IPS-15b (cell line): ENCODE results near the gene STK26.

Source experiments
- H3K27me3 ChIP-seq: one replicate; pipeline ENCODE4 v1.6.1; 2013; ENCODE audit warnings: low read length; ENCODE audit not compliant: control insufficient read depth, insufficient read depth
- H3K36me3 ChIP-seq: one replicate; pipeline ENCODE4 v1.6.1; 2013; ENCODE audit warnings: low read length; ENCODE audit not compliant: control insufficient read depth, insufficient read depth
- H3K4me1 ChIP-seq: one replicate; pipeline ENCODE4 v1.6.1; 2013; ENCODE audit warnings: mild to moderate bottlenecking, low read length; ENCODE audit not compliant: control insufficient read depth, insufficient read depth
- H3K4me3 ChIP-seq: one replicate; pipeline ENCODE4 v1.5.1; 2013; ENCODE audit warnings: low read depth, low read length
- H3K9ac ChIP-seq: one replicate; pipeline ENCODE4 v1.6.1; 2013; ENCODE audit warnings: low read depth, mild to moderate bottlenecking, low read length
- H3K9me3 ChIP-seq: one replicate; pipeline ENCODE4 v1.6.1; 2013; ENCODE audit warnings: mild to moderate bottlenecking, low read length; ENCODE audit not compliant: control insufficient read depth, insufficient read depth

Gene STK26

GRCh38 chrX:132016628-132017430 is 6.3 kb upstream of the STK26 start:
- Histone ChIP-seq H3K27me3 (peaks cover 11% of the 10 kb centered on the region), H3K4me1 (no peaks in the 10 kb centered on the region), H3K9ac (no peak overlapping the region), H3K4me3 (no peak overlapping the region), H3K9me3 (no peaks in the 10 kb centered on the region), H3K36me3 (no peaks in the 10 kb centered on the region)

DNA sequence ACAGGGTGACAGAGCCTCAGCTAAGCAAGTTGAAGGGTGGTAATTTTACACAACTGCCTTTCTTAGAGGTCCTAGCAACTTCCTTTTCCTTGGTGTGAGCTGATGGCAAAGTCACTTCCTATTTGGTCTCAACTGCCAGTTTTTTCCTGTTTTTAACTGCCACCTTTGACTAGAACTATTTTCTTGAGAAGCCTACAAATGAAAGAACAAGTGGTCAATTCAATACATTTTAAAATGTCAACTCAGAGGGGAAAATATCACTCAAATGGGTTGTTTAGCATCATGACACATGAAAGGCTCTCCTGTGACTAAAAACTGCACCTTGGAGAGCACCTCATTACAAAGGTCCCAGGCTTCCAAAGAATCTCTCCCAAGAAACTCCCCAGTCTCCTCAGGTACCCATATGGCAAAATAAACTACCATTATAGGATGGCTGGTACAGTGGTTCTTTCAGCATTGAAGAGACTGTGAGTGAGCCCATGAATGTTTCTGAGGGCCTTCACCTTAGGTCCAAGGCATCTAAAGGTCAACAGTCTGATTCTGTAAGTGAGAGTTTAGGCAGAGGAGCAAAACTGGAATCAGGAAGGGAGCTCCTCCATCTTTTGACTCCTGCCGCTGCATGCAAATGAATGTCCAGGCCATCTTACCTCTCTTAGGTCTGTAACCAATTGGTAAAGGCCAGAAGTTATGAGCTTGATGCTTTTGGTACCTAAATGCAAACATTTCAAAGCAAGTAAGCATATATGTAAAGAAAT is 5.5 kb upstream of the STK26 start:
- Histone ChIP-seq H3K9ac (no peak overlapping the region), H3K4me3 (no peak overlapping the region)

GRCh38 chrX:132022198-132022966 is 720 bp upstream of the STK26 start:
- Histone ChIP-seq H3K9me3 (no peaks in the 10 kb centered on the region), H3K4me1 (peaks cover 12% of the 10 kb centered on the region), H3K27me3 (peaks cover 12% of the 10 kb centered on the region), H3K4me3 (peak overlapping the region; percentile 95), H3K9ac (peak overlapping the region; percentile 81), H3K36me3 (no peaks in the 10 kb centered on the region)

More for the DNA sequence above, 5.5 kb upstream of the STK26 start:
- Histone ChIP-seq H3K36me3 (no peaks in the 10 kb centered on the region), H3K4me1 (no peaks in the 10 kb centered on the region), H3K9me3 (no peaks in the 10 kb centered on the region), H3K27me3 (peaks cover 12% of the 10 kb centered on the region)

- peaks cover 21% of the 10 kb centered on the region for H3K4me1 ChIP-seq
- peaks cover 12% of the 10 kb centered on the region for H3K27me3 ChIP-seq
- H3K9ac ChIP-seq: peak overlapping the region; percentile 89
- no peaks in the 10 kb centered on the region for H3K36me3 ChIP-seq
- peak overlapping the region; percentile 95 for H3K4me3 ChIP-seq
- no peaks in the 10 kb centered on the region for H3K9me3 ChIP-seq
These were observed 839 bp downstream of the STK26 start for GRCh38 chrX:132023896-132024386.

- peaks cover 22% of the 10 kb centered on the region for H3K4me1 ChIP-seq
- H3K9me3 ChIP-seq: no peaks in the 10 kb centered on the region
- H3K4me3 ChIP-seq: peak overlapping the region; percentile 95
- no peak overlapping the region for H3K9ac ChIP-seq
- peaks cover 12% of the 10 kb centered on the region for H3K27me3 ChIP-seq
- no peaks in the 10 kb centered on the region for H3K36me3 ChIP-seq
These were observed 1.9 kb downstream of the STK26 start for GRCh38 chrX:132025041-132025440.

DNA sequence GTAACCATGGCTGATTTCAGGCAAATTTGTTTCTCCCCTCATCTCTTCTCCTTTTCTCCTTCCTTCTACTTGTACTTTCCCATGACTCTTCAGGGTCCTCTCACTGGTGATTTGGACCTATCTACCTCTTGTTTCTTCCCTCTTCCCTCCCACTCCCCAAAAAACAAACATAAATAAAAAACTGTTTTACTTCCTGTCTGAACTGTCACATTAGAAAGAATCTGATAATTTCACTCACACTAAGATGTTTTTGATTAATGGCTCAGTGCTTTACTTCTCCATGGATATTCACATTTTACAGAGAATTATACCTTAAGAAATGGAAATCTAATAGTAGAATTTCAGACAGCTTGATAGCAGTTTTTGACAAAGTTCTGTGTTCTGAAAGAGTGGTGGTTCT is 7.2 kb downstream of the STK26 start:
- Histone ChIP-seq H3K4me1 (peaks cover 16% of the 10 kb centered on the region), H3K9ac (no peak overlapping the region)

DNA sequence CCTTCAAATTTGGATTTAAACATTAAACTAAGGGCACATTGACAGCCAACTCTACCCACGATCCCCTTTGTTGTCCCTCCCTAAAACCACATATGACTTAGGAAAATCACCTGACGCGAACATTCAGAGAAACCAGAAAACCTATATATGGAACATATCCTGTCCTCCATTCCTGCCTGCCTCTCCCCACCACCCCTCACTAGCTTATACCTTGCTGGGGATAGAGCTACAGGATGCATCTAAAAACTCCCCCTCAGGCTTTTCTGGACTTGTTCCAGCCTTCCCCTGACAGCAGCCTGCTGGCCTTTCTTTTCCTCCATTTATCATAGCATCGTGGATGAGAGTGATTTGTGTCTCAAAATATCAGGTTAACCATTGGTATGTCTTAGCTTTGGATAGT is 8.8 kb downstream of the STK26 start:
- Histone ChIP-seq H3K27me3 (no peaks in the 10 kb centered on the region), H3K9me3 (no peaks in the 10 kb centered on the region), H3K4me3 (no peak overlapping the region), H3K9ac (no peak overlapping the region), H3K36me3 (no peaks in the 10 kb centered on the region), H3K4me1 (peaks cover 10% of the 10 kb centered on the region)

More for the DNA sequence above, 7.2 kb downstream of the STK26 start:
- Histone ChIP-seq H3K4me3 (no peak overlapping the region), H3K27me3 (no peaks in the 10 kb centered on the region), H3K36me3 (no peaks in the 10 kb centered on the region), H3K9me3 (no peaks in the 10 kb centered on the region)

GRCh38 chrX:132033166-132033565 is 10.1 kb downstream of the STK26 start:
- Histone ChIP-seq H3K9ac (no peak overlapping the region), H3K9me3 (no peaks in the 10 kb centered on the region), H3K4me3 (no peak overlapping the region), H3K36me3 (no peaks in the 10 kb centered on the region), H3K4me1 (peaks cover 12% of the 10 kb centered on the region), H3K27me3 (no peaks in the 10 kb centered on the region)

DNA sequence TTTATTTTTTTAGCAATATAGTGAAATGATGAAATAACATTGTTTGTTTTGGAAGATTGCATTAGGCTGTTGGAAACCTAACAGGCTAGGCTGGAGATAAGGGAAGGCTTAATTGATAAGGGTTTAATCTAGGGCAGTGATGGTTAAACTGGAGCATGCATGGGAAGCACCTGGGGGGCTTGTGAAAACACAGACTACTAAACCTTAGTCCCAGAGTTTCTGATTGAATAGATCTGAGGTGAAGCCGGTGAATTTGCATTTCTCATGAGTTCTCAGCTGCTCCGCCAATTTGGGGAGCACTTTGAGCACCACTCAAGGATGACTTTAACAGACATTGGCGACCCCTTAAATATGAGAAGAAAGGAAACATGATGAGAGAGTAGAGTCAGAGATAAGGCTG is 11.5 kb downstream of the STK26 start:
- peaks cover 4% of the 10 kb centered on the region for H3K4me1 ChIP-seq
- no peak overlapping the region for H3K4me3 ChIP-seq
- no peaks in the 10 kb centered on the region for H3K9me3 ChIP-seq
- no peak overlapping the region for H3K9ac ChIP-seq
- no peaks in the 10 kb centered on the region for H3K36me3 ChIP-seq
- no peaks in the 10 kb centered on the region for H3K27me3 ChIP-seq

DNA sequence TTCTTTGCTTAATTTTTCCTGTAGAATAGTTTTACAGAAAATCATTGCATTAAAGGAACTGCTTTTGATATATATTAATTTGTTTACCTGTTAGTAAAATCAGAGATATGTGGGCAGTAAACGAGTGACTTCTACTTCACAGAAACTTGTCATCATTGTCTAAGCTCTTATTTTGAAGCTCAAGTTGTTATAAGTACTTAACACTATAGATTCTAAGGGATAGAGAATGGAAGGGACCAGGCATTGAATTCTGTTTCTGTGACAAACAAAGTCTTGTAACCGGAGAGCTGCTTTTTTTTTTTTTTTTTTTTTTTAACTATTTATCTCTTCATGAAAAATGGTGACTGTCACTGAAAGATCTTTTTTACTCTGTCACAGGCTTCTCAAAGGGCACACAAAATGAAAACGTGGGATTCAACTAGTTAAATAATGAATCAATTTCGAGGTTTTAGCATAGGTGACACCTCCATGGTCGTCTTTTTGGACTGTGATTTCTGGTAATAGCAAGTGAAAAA is 14.4 kb downstream of the STK26 start:
- peaks cover 21% of the 10 kb centered on the region for H3K4me1 ChIP-seq
- H3K9me3 ChIP-seq: no peaks in the 10 kb centered on the region
- H3K9ac ChIP-seq: no peak overlapping the region
- H3K4me3 ChIP-seq: no peak overlapping the region
- H3K27me3 ChIP-seq: no peaks in the 10 kb centered on the region
- no peaks in the 10 kb centered on the region for H3K36me3 ChIP-seq

- H3K9ac ChIP-seq: no peak overlapping the region
- H3K27me3 ChIP-seq: no peaks in the 10 kb centered on the region
- peaks cover 39% of the 10 kb centered on the region for H3K4me1 ChIP-seq
- H3K4me3 ChIP-seq: no peak overlapping the region
- H3K9me3 ChIP-seq: no peaks in the 10 kb centered on the region
- no peaks in the 10 kb centered on the region for H3K36me3 ChIP-seq
These were observed 17.0 kb downstream of the STK26 start for GRCh38 chrX:132040066-132040465.
